ENCODE measurements around the gene PLA2G2C. TPM values are rescaled to one million over a fixed set of nuclear protein-coding genes. Genes with fewer than 3 reads are reported as not detected.

Gene PLA2G2C
- total RNA-seq, 1 experiment from 2014 or later, result not detected

DNA sequence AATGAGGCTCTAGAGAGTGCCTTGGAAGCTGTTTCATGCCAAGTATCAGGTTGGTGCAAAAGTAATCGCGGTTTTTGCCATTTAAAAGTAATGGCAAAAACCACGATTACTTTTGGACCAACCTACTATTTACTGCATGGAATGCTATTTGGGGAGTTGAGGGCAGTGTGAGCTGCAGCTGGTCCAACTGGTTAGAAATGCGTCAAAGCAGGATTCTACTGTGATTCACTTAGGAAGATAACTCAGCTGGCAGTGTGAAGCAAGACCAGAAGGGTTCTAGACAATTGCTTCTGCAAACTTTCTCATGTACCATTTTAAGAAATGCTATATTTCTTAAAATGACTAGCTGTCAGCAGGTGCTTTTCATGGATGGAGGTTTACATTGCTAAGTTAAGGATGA, 21.2 kb upstream of the PLA2G2C start:
- no peak for DNase-seq (ENCODE audit: low read depth)

- DNase-seq (ENCODE audit: low read depth), result no peak
Measured at GRCh38 chr1:20202166-20202565, 15.8 kb upstream of the PLA2G2C start.

GRCh38 chr1:20200966-20201365, 14.6 kb upstream of the PLA2G2C start:
- no peak for DNase-seq (ENCODE audit: low read depth)

- DNase-seq (ENCODE audit: low read depth), result no peak
Measured at GRCh38 chr1:20199840-20200239, 13.5 kb upstream of the PLA2G2C start.

GRCh38 chr1:20199403-20199802, 13.1 kb upstream of the PLA2G2C start:
- DNase-seq (ENCODE audit: low read depth), result no peak

- no peak for DNase-seq (ENCODE audit: low read depth)
Measured at GRCh38 chr1:20198918-20199317, 12.6 kb upstream of the PLA2G2C start.

- DNase-seq (ENCODE audit: low read depth), result no peak
Measured at GRCh38 chr1:20198296-20198695, 12.0 kb upstream of the PLA2G2C start.

DNA sequence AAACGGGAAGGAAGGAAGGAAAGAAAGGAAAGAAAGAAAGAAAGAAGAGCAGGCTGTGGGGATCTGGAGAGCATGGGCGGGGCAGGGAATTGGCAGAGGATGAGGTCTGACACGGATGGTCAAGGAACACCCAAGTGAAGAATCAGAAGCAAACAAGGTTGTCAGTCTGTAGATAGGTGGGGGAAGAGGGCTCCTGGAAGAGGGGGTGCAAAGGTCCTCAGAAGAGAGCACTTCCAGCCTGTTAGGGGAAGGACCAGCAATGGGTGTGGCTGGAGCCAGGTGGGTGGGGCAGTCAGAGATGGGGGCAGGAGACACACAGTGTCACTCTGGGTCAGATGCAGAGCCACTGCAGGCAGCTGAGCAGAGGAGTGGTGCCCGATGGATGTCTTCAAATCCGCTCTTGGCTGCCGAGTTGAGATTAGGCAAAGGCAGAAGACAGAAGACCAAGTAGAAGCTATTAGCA, 11.0 kb upstream of the PLA2G2C start:
- no peak for DNase-seq (ENCODE audit: low read depth)

DNA sequence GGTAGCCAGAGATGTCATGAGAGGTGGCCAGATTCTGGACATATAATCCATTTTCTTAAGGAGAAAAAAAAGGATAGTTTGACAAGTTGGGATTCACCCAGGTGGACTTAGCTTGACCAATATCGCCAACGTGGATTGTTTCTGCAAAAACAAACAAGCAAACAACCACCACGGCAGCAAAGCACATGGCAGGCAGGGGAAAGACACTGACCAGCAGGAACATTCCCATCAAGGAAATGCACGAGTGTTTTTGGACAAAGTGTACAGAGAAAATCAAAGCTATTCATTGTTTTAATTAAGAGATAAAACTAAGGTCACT, 9.1 kb upstream of the PLA2G2C start:
- no peak for DNase-seq (ENCODE audit: low read depth)

- peak; percentile 59 for DNase-seq (ENCODE audit: low read depth)
Measured at GRCh38 chr1:20194757-20195461, 8.6 kb upstream of the PLA2G2C start.

DNA sequence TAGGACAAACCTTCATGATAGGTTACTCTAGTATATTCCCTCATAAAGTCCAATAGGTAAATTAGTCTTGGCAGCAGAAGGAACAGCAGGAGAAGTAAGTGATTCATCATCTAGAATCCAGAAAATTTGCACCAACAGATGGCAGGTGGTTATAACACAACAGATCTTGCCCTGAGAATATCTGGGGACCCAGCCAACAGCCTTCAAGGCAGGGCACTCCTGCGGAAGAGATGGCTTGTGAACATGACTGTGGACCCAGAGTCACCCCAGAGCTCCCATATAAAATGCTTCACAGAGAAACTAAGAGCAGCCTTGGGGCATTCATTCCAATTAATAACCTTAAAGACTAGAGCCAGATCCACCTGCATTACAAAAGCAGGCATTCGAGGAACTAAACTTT, 7.9 kb upstream of the PLA2G2C start:
- peak; percentile 42 for DNase-seq (ENCODE audit: low read depth)

GRCh38 chr1:20192871-20193411, 6.6 kb upstream of the PLA2G2C start:
- no peak for DNase-seq (ENCODE audit: low read depth)

GRCh38 chr1:20192364-20192763, 6.0 kb upstream of the PLA2G2C start:
- peak; percentile 38 for DNase-seq (ENCODE audit: low read depth)

GRCh38 chr1:20191266-20191825, 5.0 kb upstream of the PLA2G2C start:
- no peak for DNase-seq (ENCODE audit: low read depth)

DNA sequence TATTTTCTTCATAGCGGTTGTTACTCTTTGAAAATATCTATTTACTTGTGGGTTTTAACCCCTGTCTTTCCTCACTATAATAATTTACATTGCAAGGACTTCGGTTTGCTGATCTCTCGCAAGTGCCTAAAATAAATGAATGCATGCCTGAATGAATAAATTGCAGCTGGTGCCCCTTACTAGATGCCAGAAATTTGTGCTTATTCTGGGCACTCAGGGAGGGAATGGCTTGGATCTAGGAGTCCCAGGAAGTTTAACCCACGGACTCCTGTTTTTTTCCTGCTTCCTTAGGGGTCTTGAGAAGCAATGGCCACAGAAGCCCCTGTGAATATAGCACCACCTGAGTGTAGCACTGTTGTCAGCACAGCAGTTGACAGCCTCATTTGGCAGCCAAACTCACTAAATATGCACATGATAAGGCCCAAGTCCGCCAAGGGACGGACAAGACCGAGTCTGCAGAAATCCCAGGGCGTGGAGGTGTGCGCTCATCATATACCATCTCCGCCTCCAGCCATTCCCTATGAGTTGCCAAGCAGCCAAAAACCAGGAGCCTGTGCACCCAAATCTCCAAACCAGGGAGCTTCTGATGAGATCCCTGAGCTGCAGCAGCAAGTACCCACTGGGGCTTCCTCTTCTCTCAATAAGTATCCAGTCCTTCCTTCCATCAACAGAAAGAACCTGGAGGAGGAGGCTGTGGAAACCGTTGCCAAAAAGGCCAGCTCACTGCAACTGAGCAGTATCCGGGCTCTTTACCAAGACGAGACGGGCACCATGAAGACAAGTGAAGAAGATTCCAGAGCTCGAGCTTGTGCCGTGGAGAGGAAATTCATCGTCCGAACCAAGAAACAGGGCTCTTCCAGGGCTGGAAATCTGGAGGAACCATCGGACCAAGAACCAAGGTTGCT, 4.2 kb upstream of the PLA2G2C start:
- no peak for DNase-seq (ENCODE audit: low read depth)

GRCh38 chr1:20189664-20190063, 3.3 kb upstream of the PLA2G2C start:
- no peak for DNase-seq (ENCODE audit: low read depth)

DNA sequence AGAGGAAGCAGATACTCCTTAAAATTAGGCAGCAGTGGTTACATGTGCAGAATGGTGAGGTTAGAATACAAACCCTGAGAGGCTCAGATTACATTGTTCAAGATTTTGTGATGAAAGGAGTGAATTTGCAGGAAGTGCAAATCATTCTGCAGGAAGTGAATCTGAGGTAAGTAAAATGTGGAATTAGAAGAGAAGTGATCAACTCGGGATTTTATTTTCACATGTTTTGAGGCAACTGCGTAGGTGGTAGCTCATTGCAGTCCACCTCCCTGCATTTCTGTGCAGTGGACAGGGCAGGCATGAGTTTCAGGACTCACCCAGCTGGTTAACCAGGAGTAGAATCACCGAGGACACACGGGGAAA, 2.1 kb upstream of the PLA2G2C start:
- no peak for DNase-seq (ENCODE audit: low read depth)

- DNase-seq (ENCODE audit: low read depth), result no peak
Measured at GRCh38 chr1:20187813-20188454, 1.6 kb upstream of the PLA2G2C start.

- DNase-seq (ENCODE audit: low read depth), result no peak
Measured at GRCh38 chr1:20187103-20187812, 940 bp upstream of the PLA2G2C start.

- DNase-seq (ENCODE audit: low read depth), result peak; percentile 52
Measured at GRCh38 chr1:20184997-20185833, 1.1 kb downstream of the PLA2G2C start.

All from RPMI7951 (cell line).